Thoracic aorta (tissue), 2 donors: Measurements from ENCODE around the gene MSH3. TPM values are rescaled to one million over a fixed set of nuclear protein-coding genes. Genes with fewer than 3 reads are reported as not detected.

Experiments
- ATAC-seq: fragments of 150-250 bp; one replicate; pipeline ENCODE4 v1.8.0; 2017; ENCODE audit warnings: low read depth; ENCODE audit not compliant: insufficient number of reproducible peaks, low FRiP score
- DNase-seq: peaks from one replicate; pipeline ENCODE4 v3.0.0-alpha.2; 2020; ENCODE audit warnings: low spot score
- H3K27ac ChIP-seq, 2 donors: fragments of 200-600 bp; sonication (generic); 1 replicate in 1 of 2; 2 replicates in 1 of 2; pipeline ENCODE4 v1.5.1; 2016; ENCODE audit warnings: mild to moderate bottlenecking in 2 of 2, moderate library complexity in 2 of 2
- H3K27me3 ChIP-seq: fragments of 200-600 bp; sonication (generic); replicated peaks from 2 replicates; pipeline ENCODE4 v1.6.0; 2016; ENCODE audit warnings: mild to moderate bottlenecking; ENCODE audit not compliant: insufficient read depth
- H3K36me3 ChIP-seq: fragments of 200-600 bp; sonication (generic); one replicate; pipeline ENCODE4 v1.5.1; 2016
- H3K4me1 ChIP-seq, 2 donors: fragments of 200-600 bp; sonication (generic); 1 replicate in 1 of 2; 2 replicates in 1 of 2; pipeline versions ENCODE4 v1.5.1 to v1.6.0; 2016; ENCODE audit warnings: low read depth in 2 of 2, mild to moderate bottlenecking in 1 of 2; ENCODE audit not compliant: control insufficient read depth in 1 of 2
- H3K4me3 ChIP-seq: fragments of 200-600 bp; sonication (generic); 2 replicates; pipeline ENCODE4 v1.5.1; 2016; ENCODE audit warnings: mild to moderate bottlenecking
- H3K9me3 ChIP-seq: fragments of 200-600 bp; sonication (generic); 2 replicates; pipeline ENCODE4 v1.5.1; 2016
- total RNA-seq, 2 donors: library from RNA; depleted of rRNA; stranded (reverse); fragments of >200 nt; gene quantifications; one replicate each; pipeline versions ENCODE4 v1.1.0 to v1.2.3, GENCODE V29; 2016
- TF ChIP-seq, protein P1 (sequence below): fragments of 200-600 bp; sonication (generic); IDR thresholded peaks from one replicate; pipeline ENCODE4 v1.5.1; 2019; ENCODE audit warnings: antibody characterized with exemption

The MSH3 gene
- total RNA-seq, 2 donors from 2014 or later, result 12.3 to 12.9 TPM

DNA sequence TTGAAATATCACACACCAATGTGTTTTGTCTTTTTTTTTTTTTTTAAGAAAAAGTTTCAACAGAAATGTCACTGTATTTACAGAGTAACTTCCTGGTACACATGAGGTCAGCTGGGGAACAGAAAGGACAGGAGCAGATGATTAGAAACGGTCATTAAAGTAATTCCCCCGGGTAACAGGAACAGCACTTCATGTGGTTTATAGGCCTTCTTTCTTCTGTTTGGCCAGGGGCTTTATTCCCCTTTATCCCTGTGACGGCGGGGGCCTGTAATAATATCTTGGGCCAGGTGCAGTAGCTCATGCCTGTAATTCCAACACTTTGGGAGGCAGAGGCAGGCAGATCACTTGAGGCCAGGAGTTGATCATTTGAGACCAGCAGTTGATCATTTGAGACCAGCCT lies 30.5 kb upstream of the MSH3 start:
- no peak overlapping the region for H3K4me3 ChIP-seq
- no peak overlapping the region for H3K27ac ChIP-seq
- no peak for DNase-seq
- no peaks in the 10 kb centered on the region for H3K4me1 ChIP-seq
- H3K27me3 ChIP-seq, result no peaks in the 10 kb centered on the region
- ATAC-seq, result no peak
- TF ChIP-seq, protein P1, sequence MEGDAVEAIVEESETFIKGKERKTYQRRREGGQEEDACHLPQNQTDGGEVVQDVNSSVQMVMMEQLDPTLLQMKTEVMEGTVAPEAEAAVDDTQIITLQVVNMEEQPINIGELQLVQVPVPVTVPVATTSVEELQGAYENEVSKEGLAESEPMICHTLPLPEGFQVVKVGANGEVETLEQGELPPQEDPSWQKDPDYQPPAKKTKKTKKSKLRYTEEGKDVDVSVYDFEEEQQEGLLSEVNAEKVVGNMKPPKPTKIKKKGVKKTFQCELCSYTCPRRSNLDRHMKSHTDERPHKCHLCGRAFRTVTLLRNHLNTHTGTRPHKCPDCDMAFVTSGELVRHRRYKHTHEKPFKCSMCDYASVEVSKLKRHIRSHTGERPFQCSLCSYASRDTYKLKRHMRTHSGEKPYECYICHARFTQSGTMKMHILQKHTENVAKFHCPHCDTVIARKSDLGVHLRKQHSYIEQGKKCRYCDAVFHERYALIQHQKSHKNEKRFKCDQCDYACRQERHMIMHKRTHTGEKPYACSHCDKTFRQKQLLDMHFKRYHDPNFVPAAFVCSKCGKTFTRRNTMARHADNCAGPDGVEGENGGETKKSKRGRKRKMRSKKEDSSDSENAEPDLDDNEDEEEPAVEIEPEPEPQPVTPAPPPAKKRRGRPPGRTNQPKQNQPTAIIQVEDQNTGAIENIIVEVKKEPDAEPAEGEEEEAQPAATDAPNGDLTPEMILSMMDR, result no peak
- H3K36me3 ChIP-seq, result no peaks in the 10 kb centered on the region
- no peaks in the 10 kb centered on the region for H3K9me3 ChIP-seq

DNA sequence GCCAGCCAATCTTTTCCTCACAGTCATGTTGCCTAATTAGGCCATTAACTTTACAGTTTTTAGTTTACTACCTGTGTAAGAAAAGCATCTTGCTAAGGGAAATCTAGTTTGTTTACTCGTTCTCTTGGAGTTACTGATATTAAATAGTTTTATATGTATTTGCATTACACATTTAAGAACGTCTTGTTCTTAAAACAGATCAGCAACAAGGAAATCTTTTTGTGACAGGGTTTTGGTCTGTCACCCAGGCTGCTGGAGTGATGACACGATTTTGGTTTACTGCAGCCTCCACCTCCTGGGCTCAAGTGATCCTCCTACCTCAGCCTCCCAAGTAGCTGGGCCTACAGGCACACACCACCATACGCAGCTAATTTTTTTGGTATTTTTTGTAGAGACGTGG lies 29.2 kb upstream of the MSH3 start:
- Histone ChIP-seq H3K9me3 (no peaks in the 10 kb centered on the region), H3K27me3 (no peaks in the 10 kb centered on the region), H3K4me1 (no peaks in the 10 kb centered on the region), H3K36me3 (no peaks in the 10 kb centered on the region), H3K27ac (peak overlapping the region in 1 of 2 donors; percentile 25), H3K4me3 (no peak overlapping the region)
- DNase-seq (no peak), ATAC-seq (no peak)
- TF ChIP-seq, protein P1, result no peak

DNA sequence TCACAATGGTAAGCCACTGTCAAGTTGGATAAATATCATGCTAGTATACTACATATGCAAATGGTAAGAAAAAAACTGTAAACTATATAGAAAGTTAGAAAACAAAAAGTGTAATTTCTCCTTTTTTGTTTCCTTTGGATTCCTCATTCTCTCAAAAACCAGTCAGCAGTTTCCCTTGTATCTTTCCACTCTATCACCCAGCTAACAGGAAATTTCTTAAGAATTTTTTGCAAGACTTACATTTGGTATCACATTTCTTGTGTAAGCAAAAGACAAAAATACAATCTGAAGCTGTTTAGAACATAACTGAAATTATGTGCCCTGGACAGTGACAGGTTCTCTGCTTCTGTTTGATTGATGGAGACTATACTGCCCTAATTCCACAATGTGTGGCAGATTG lies 25.2 kb upstream of the MSH3 start:
- no peaks in the 10 kb centered on the region for H3K27me3 ChIP-seq
- H3K27ac ChIP-seq, result no peak overlapping the region
- no peaks in the 10 kb centered on the region for H3K4me1 ChIP-seq
- TF ChIP-seq, protein P1, result no peak
- H3K9me3 ChIP-seq, result no peaks in the 10 kb centered on the region
- H3K4me3 ChIP-seq, result no peak overlapping the region
- ATAC-seq (no peak), DNase-seq (no peak)
- H3K36me3 ChIP-seq, result no peaks in the 10 kb centered on the region

DNA sequence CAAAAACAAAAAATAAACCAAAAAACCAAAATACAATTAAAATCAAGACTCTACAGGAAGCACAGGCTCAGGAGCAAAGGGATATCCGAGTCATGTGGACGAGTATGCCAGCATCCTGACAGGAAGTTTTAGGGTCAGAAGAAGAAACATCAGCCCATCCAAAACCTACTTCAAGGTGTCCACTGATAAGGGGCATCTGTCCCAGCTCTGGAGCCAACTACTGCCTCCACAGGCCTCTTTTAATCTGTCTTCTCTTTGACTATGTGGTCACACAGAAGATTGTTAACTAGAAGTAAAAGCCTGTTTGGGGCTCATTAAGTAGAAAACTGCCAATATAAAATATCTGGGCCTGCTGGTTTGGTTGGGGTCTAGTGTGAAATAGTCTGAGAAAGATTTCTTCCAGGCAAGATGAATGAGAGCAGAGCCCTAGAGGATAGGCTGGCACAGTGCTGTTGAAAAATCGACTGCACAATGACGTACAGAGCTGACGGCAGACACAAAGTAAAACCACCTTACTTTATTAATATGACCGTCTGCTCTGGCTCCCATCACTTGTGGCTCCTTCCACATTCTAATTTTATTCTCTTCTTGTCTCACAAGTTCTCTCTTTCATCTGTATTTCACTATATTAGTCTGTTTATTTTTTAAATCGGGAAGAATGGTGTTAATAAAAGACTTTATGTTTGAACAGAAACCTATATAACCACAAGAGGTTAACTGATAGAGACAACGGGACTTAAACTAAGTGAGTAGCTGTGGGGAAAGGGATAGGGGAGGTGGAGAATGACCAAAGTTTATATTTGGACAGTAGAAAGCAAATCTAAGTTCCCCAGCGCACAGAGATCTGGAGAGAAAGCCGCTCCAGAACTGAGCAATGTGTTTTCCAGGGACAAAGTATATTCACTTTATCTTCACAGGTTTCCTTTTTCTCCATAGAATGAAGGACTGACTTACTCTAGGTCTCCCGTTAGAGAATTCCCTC lies 22.9 kb upstream of the MSH3 start:
- DNase-seq (no peak), ATAC-seq (no peak)
- no peaks in the 10 kb centered on the region for H3K36me3 ChIP-seq
- no peaks in the 10 kb centered on the region for H3K27me3 ChIP-seq
- TF ChIP-seq, protein P1, result no peak
- H3K4me3 ChIP-seq, result no peak overlapping the region
- no peaks in the 10 kb centered on the region for H3K9me3 ChIP-seq
- H3K4me1 ChIP-seq, result no peaks in the 10 kb centered on the region
- no peak overlapping the region for H3K27ac ChIP-seq

DNA sequence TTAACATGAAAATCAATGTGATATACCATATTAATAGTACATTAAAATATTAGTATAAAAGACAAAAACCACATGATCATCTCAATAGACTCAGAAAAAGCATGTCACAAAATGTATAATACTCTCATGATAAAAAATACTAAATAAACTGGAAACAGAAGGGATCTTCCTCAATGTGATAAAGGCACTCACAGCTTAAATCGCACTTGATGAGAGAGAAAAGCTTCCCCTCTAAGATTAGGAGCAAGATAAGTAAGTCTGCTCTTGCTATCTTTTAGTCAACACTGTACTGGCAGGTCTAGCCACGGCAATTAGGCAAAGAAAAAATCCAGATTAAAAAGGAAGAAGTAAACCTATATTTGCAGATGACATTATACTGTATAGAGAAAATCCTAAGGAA lies 21.8 kb upstream of the MSH3 start:
- no peak for ATAC-seq
- no peaks in the 10 kb centered on the region for H3K9me3 ChIP-seq
- no peak for DNase-seq
- no peaks in the 10 kb centered on the region for H3K36me3 ChIP-seq
- no peak overlapping the region for H3K27ac ChIP-seq
- H3K4me1 ChIP-seq, result no peaks in the 10 kb centered on the region
- TF ChIP-seq, protein P1, result no peak
- no peak overlapping the region for H3K4me3 ChIP-seq
- no peaks in the 10 kb centered on the region for H3K27me3 ChIP-seq
